Hepatocyte (in vitro differentiated cells): ENCODE measurements around the gene IRX5.

Experiments
- CTCF ChIP-seq: fragments of 200-600 bp; sonication (generic); IDR thresholded peaks from 2 replicates; pipeline ENCODE4 v1.5.1; 2016; ENCODE audit warnings: antibody characterized with exemption, mild to moderate bottlenecking; ENCODE audit not compliant: poor library complexity
- EZH2 ChIP-seq: fragments of 200-600 bp; sonication (generic); IDR thresholded peaks from 2 replicates; pipeline ENCODE4 v1.6.1; 2016; ENCODE audit warnings: antibody characterized with exemption, mild to moderate bottlenecking, borderline replicate concordance
- EZH2phosphoT487 ChIP-seq: fragments of 200-600 bp; sonication (generic); IDR thresholded peaks from one replicate; pipeline ENCODE4 v1.6.1; 2018; ENCODE audit warnings: antibody characterized with exemption, mild to moderate bottlenecking, low read depth, moderate library complexity; ENCODE audit not compliant: unreplicated experiment, severe bottlenecking

- TF ChIP-seq EZH2phosphoT487 (no peak), CTCF (no peak), EZH2 (no peak)
Observed at GRCh38 chr16:54886078-54886477, 44.6 kb upstream of the IRX5 start.
